Measurements from ENCODE around the gene PTPN13.
A peak's percentile ranks its signal among the peaks of the same experiment; 100 is the strongest.

PTPN13 gene

DNA sequence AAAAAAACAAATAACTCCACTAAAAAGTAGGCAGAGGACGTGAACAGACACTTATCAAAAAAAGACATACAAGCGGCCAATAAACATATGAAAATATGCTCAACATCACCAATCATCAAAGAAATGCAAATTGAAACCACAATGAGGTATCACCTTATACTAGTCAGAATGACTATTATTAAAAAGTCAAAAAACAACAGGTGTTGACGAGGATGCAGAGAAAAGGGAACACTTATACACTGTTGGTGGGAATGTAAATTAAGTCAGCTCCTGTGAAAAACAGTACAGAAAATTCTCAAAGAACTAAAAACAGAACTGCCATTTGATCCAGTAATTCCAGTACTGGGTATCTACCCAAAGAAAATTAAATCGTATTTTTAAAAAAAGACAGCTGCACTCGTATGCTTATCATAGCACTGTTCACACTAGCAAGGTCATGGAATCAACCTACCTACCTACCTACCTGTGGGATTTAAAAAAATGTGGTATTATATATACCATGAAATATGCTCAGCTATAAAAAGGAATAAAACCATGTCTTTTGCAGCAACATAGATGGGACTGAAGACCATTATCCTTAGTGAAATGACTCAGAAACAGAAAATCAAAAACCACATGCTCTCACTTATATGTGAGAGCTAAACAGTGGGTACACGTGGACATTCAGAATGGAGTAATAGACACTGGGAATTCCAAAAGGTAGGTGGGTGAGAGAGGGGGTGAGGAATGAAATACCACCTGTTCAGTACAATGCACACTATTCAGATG is 24.8 kb upstream of the PTPN13 start:
- H3K4me3 Mint-ChIP-seq = no peak overlapping the region
- peaks cover 8% of the 10 kb centered on the region for H3K27me3 Mint-ChIP-seq
- no peak overlapping the region for H3K27ac Mint-ChIP-seq
- CTCF ChIA-PET = no interaction called here
- DNase-seq = no peak
- H3K9me3 Mint-ChIP-seq = no peaks in the 10 kb centered on the region
- H3K4me1 Mint-ChIP-seq = no peaks in the 10 kb centered on the region
- no peaks in the 10 kb centered on the region for H3K36me3 Mint-ChIP-seq

GRCh38 chr4:86579941-86580340 is 14.2 kb upstream of the PTPN13 start:
- no peak for DNase-seq
- no peaks in the 10 kb centered on the region for H3K4me1 Mint-ChIP-seq
- H3K36me3 Mint-ChIP-seq = no peaks in the 10 kb centered on the region
- H3K9me3 Mint-ChIP-seq = no peaks in the 10 kb centered on the region
- peaks cover 14% of the 10 kb centered on the region for H3K27me3 Mint-ChIP-seq
- H3K4me3 Mint-ChIP-seq = no peak overlapping the region
- H3K27ac Mint-ChIP-seq = no peak overlapping the region
- CTCF ChIA-PET = no interaction called here

DNA sequence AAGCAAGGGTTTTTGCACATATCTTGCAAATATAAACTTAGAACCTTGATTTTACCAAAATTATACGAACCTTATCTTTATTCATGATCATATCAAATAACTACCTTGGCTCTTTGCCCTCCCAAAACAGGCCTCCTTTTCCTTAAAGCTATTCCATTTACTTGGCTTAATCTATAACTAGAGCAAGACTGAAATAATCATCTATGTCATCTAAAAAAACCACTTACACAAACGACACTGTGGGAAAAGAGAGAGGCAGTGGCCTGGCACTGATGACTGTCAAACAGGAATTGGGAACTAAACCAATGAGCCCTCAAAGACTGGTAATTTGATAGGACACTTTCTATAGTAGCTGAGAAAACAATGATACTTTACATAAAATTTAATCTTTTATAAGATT is 11.7 kb upstream of the PTPN13 start:
- H3K4me3 Mint-ChIP-seq = no peak overlapping the region
- CTCF ChIA-PET = interaction anchor here (1.8 kb wide), 1 partner anchor 60 kb away, joined by 5 read pairs; no protein-coding TSS in a partner anchor

DNA sequence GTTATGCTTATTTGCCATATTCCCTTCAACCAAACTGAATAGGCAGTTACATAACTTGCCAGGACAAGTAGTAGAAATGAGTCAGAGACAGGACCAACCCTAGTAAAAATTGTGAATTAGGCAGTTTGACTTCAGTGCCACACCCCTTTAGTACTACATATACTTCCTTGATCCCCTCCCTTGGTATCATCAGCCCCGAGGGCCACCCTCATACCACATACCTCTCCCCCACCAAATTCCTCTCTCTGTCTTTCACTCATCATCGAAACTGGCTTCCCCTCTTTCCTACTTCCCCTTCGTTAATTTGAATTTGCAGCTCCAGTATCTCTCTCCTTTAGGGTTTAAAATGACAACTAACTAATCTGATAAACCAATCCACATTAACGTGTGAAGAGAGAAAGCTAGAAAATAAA is 7.9 kb upstream of the PTPN13 start:
- H3K4me1 Mint-ChIP-seq = no peaks in the 10 kb centered on the region
- no peaks in the 10 kb centered on the region for H3K36me3 Mint-ChIP-seq
- no peak overlapping the region for H3K27ac Mint-ChIP-seq
- peaks cover 22% of the 10 kb centered on the region for H3K27me3 Mint-ChIP-seq
- H3K4me3 Mint-ChIP-seq = no peak overlapping the region
- no peaks in the 10 kb centered on the region for H3K9me3 Mint-ChIP-seq
- CTCF ChIA-PET = no interaction called here
- DNase-seq = no peak

More for the DNA sequence above, 11.7 kb upstream of the PTPN13 start:
- DNase-seq = no peak
- H3K27me3 Mint-ChIP-seq = peaks cover 22% of the 10 kb centered on the region
- no peaks in the 10 kb centered on the region for H3K9me3 Mint-ChIP-seq
- H3K27ac Mint-ChIP-seq = no peak overlapping the region
- no peaks in the 10 kb centered on the region for H3K36me3 Mint-ChIP-seq
- H3K4me1 Mint-ChIP-seq = no peaks in the 10 kb centered on the region

GRCh38 chr4:86586626-86587380 is 7.3 kb upstream of the PTPN13 start:
- Mint-ChIP-seq H3K4me3 (no peak overlapping the region), H3K27me3 (peaks cover 22% of the 10 kb centered on the region), H3K27ac (no peak overlapping the region), H3K9me3 (no peaks in the 10 kb centered on the region), H3K36me3 (no peaks in the 10 kb centered on the region), H3K4me1 (no peaks in the 10 kb centered on the region)
- CTCF ChIA-PET = no interaction called here
- no peak for DNase-seq

GRCh38 chr4:86587381-86588140 is 6.6 kb upstream of the PTPN13 start:
- CTCF ChIA-PET = no interaction called here
- DNase-seq = no peak
- no peaks in the 10 kb centered on the region for H3K9me3 Mint-ChIP-seq
- H3K27me3 Mint-ChIP-seq = peaks cover 25% of the 10 kb centered on the region
- no peaks in the 10 kb centered on the region for H3K4me1 Mint-ChIP-seq
- no peak overlapping the region for H3K4me3 Mint-ChIP-seq
- no peak overlapping the region for H3K27ac Mint-ChIP-seq
- no peaks in the 10 kb centered on the region for H3K36me3 Mint-ChIP-seq

- Mint-ChIP-seq H3K27me3 (peaks cover 47% of the 10 kb centered on the region), H3K27ac (no peak overlapping the region)
- CTCF ChIA-PET = interaction anchor here (1.2 kb wide), 1 partner anchor 93 kb away, joined by 3 read pairs; no protein-coding TSS in a partner anchor
Observed at GRCh38 chr4:86592553-86593249, 1.4 kb upstream of the PTPN13 start.

GRCh38 chr4:86594559-86595425 is 677 bp downstream of the PTPN13 start:
- peaks cover 13% of the 10 kb centered on the region for H3K4me1 Mint-ChIP-seq
- DNase-seq = peak; percentile 21
- H3K36me3 Mint-ChIP-seq = no peaks in the 10 kb centered on the region
- no peaks in the 10 kb centered on the region for H3K9me3 Mint-ChIP-seq
- no peak overlapping the region for H3K27ac Mint-ChIP-seq
- H3K4me3 Mint-ChIP-seq = peak overlapping the region; percentile 60
- CTCF ChIA-PET = interaction anchor here (0.8 kb wide), 1 partner anchor 95 kb away, joined by 3 read pairs; no protein-coding TSS in a partner anchor
- peaks cover 54% of the 10 kb centered on the region for H3K27me3 Mint-ChIP-seq

More at GRCh38 chr4:86592553-86593249, 1.4 kb upstream of the PTPN13 start:
- Mint-ChIP-seq H3K9me3 (no peaks in the 10 kb centered on the region), H3K4me3 (no peak overlapping the region), H3K4me1 (peaks cover 13% of the 10 kb centered on the region), H3K36me3 (no peaks in the 10 kb centered on the region)
- no peak for DNase-seq

- H3K9me3 Mint-ChIP-seq = no peaks in the 10 kb centered on the region
- no peak for DNase-seq
- CTCF ChIA-PET = interaction anchor here (0.8 kb wide), 1 partner anchor 96 kb away, joined by 3 read pairs; no protein-coding TSS in a partner anchor
- peaks cover 54% of the 10 kb centered on the region for H3K27me3 Mint-ChIP-seq
- no peaks in the 10 kb centered on the region for H3K36me3 Mint-ChIP-seq
- H3K4me1 Mint-ChIP-seq = peaks cover 13% of the 10 kb centered on the region
- H3K27ac Mint-ChIP-seq = no peak overlapping the region
- no peak overlapping the region for H3K4me3 Mint-ChIP-seq
Observed at GRCh38 chr4:86595426-86595805, 1.3 kb downstream of the PTPN13 start.

DNA sequence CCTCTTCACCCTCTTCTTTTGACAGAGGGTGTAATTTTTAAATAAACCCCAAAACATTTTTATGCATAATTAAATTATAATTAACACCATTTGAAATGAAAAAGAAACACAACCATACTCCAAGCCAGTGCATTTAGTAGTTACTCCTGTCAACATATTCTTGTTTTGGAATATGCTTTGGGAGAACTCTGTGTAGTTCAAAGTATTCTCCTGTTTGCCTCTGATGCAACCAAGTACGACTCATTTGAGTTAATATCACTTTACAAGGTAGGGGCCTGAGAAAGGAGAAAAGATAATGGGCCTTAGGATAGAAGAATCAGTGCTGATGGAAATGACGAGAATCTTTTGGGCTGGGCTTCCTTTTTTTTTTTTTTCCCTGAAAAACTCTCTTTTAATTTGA is 2.7 kb downstream of the PTPN13 start:
- peaks cover 54% of the 10 kb centered on the region for H3K27me3 Mint-ChIP-seq
- no peak overlapping the region for H3K27ac Mint-ChIP-seq
- H3K9me3 Mint-ChIP-seq = no peaks in the 10 kb centered on the region
- H3K36me3 Mint-ChIP-seq = no peaks in the 10 kb centered on the region
- no peak for DNase-seq
- H3K4me1 Mint-ChIP-seq = peaks cover 13% of the 10 kb centered on the region
- H3K4me3 Mint-ChIP-seq = no peak overlapping the region
- CTCF ChIA-PET = no interaction called here

DNA sequence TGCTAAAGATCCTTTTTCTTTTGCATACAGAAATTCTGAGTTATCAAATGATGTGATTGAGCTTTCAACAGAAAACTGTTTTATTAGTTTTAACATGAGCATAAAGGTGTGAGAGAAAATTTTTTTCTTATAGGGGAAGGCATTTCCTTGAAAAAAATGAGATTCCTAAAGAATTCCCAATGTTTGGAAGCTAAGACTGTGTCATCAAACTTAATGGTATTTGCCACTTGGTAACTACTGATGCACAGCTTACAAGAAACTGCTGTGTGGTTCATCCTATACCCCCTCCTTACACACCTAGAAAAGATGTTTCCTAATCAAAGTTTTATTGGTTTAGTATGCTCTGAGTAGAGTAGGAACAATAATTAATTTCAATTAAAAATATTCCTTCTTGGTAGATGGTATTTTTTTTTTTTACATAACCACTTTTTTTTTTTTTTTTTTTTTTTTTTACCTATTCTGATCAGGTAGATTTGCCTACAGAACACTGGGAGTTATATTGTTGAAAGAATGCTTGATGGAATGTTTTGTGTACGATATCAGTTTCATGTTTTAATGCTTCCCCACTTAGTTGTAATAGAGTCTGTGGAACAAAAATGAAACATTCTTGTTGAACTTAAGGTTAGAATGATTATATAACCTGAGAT is 6.0 kb downstream of the PTPN13 start:
- Mint-ChIP-seq H3K27me3 (peaks cover 26% of the 10 kb centered on the region), H3K4me1 (peaks cover 2% of the 10 kb centered on the region), H3K27ac (no peak overlapping the region), H3K4me3 (no peak overlapping the region), H3K9me3 (no peaks in the 10 kb centered on the region), H3K36me3 (no peaks in the 10 kb centered on the region)
- DNase-seq = no peak
- CTCF ChIA-PET = no interaction called here

GRCh38 chr4:86603311-86603885 is 9.3 kb downstream of the PTPN13 start:
- no peak for DNase-seq
- no peaks in the 10 kb centered on the region for H3K9me3 Mint-ChIP-seq
- H3K27ac Mint-ChIP-seq = no peak overlapping the region
- H3K4me1 Mint-ChIP-seq = no peaks in the 10 kb centered on the region
- peaks cover 5% of the 10 kb centered on the region for H3K27me3 Mint-ChIP-seq
- no peaks in the 10 kb centered on the region for H3K36me3 Mint-ChIP-seq
- H3K4me3 Mint-ChIP-seq = no peak overlapping the region
- CTCF ChIA-PET = no interaction called here

Measured in activated naive CD4-positive, alpha-beta T cell treated with anti-CD3 and anti-CD28 coated beads, Interleukin-2, amount 10 ng/mL, durations not matched to agents 7 days and 5 days (primary cell).